IPS-15b (cell line): ENCODE data around the gene PAOX.
"Not testable (repeated sequence)": the region's sequence is repeated elsewhere in the genome, so short reads cannot be mapped to it uniquely, and the experiment has no call there.

ENCODE experiments used
- H3K27me3 ChIP-seq: one replicate; pipeline ENCODE4 v1.6.1; 2013; ENCODE audit warnings: low read length; ENCODE audit not compliant: control insufficient read depth, insufficient read depth
- H3K36me3 ChIP-seq: one replicate; pipeline ENCODE4 v1.6.1; 2013; ENCODE audit warnings: low read length; ENCODE audit not compliant: control insufficient read depth, insufficient read depth
- H3K4me1 ChIP-seq: one replicate; pipeline ENCODE4 v1.6.1; 2013; ENCODE audit warnings: mild to moderate bottlenecking, low read length; ENCODE audit not compliant: control insufficient read depth, insufficient read depth
- H3K4me3 ChIP-seq: one replicate; pipeline ENCODE4 v1.5.1; 2013; ENCODE audit warnings: low read depth, low read length
- H3K9ac ChIP-seq: one replicate; pipeline ENCODE4 v1.6.1; 2013; ENCODE audit warnings: low read depth, mild to moderate bottlenecking, low read length
- H3K9me3 ChIP-seq: one replicate; pipeline ENCODE4 v1.6.1; 2013; ENCODE audit warnings: mild to moderate bottlenecking, low read length; ENCODE audit not compliant: control insufficient read depth, insufficient read depth

The PAOX gene

GRCh38 chr10:133405844-133406527 lies 26.9 kb downstream of the PAOX start:
- Histone ChIP-seq H3K4me1 (no peaks in the 10 kb centered on the region), H3K36me3 (peaks cover 20% of the 10 kb centered on the region), H3K4me3 (no peak overlapping the region)

GRCh38 chr10:133411523-133412380 lies 32.7 kb downstream of the PAOX start:
- Histone ChIP-seq H3K36me3 (no peaks in the 10 kb centered on the region), H3K4me3 (no peak overlapping the region), H3K4me1 (no peaks in the 10 kb centered on the region), H3K27me3 (no peaks in the 10 kb centered on the region), H3K9ac (no peak overlapping the region), H3K9me3 (no peaks in the 10 kb centered on the region)

More at GRCh38 chr10:133405844-133406527, 26.9 kb downstream of the PAOX start:
- H3K9me3 ChIP-seq, result no peaks in the 10 kb centered on the region
- H3K9ac ChIP-seq, result no peak overlapping the region
- H3K27me3 ChIP-seq, result no peaks in the 10 kb centered on the region

- Histone ChIP-seq H3K9me3 (no peaks in the 10 kb centered on the region), H3K27me3 (no peaks in the 10 kb centered on the region), H3K4me1 (no peaks in the 10 kb centered on the region), H3K4me3 (no peak overlapping the region), H3K9ac (no peak overlapping the region), H3K36me3 (no peaks in the 10 kb centered on the region)
Measured at GRCh38 chr10:133412381-133412711, 33.3 kb downstream of the PAOX start.

- H3K4me1 ChIP-seq, H3K9ac ChIP-seq, H3K36me3 ChIP-seq, H3K27me3 ChIP-seq, H3K9me3 ChIP-seq, H3K4me3 ChIP-seq: not testable (repeated sequence)
Measured at GRCh38 chr10:133414401-133414800, 35.3 kb downstream of the PAOX start.

- peaks cover 17% of the 10 kb centered on the region for H3K36me3 ChIP-seq
- H3K4me1 ChIP-seq, result no peaks in the 10 kb centered on the region
- H3K9ac ChIP-seq, result no peak overlapping the region
- H3K27me3 ChIP-seq, result no peaks in the 10 kb centered on the region
- H3K9me3 ChIP-seq, result no peaks in the 10 kb centered on the region
- no peak overlapping the region for H3K4me3 ChIP-seq
Measured at GRCh38 chr10:133415752-133416151, 36.7 kb downstream of the PAOX start.

- no peaks in the 10 kb centered on the region for H3K9me3 ChIP-seq
- H3K9ac ChIP-seq, result no peak overlapping the region
- no peak overlapping the region for H3K4me3 ChIP-seq
- no peaks in the 10 kb centered on the region for H3K4me1 ChIP-seq
- H3K27me3 ChIP-seq, result no peaks in the 10 kb centered on the region
- peaks cover 20% of the 10 kb centered on the region for H3K36me3 ChIP-seq
Measured at GRCh38 chr10:133418289-133418993, 39.4 kb downstream of the PAOX start.

- H3K4me1 ChIP-seq, result no peaks in the 10 kb centered on the region
Measured at GRCh38 chr10:133419211-133419950, 40.3 kb downstream of the PAOX start.

GRCh38 chr10:133420028-133420427 lies 41.0 kb downstream of the PAOX start:
- no peak overlapping the region for H3K9ac ChIP-seq
- no peak overlapping the region for H3K4me3 ChIP-seq
- H3K4me1 ChIP-seq, result no peaks in the 10 kb centered on the region
- no peaks in the 10 kb centered on the region for H3K27me3 ChIP-seq
- no peaks in the 10 kb centered on the region for H3K9me3 ChIP-seq
- peaks cover 20% of the 10 kb centered on the region for H3K36me3 ChIP-seq

More at GRCh38 chr10:133419211-133419950, 40.3 kb downstream of the PAOX start:
- Histone ChIP-seq H3K4me3 (no peak overlapping the region), H3K36me3 (peaks cover 20% of the 10 kb centered on the region), H3K27me3 (no peaks in the 10 kb centered on the region), H3K9ac (no peak overlapping the region), H3K9me3 (no peaks in the 10 kb centered on the region)

GRCh38 chr10:133420579-133420978 lies 41.5 kb downstream of the PAOX start:
- H3K4me3 ChIP-seq, result no peak overlapping the region
- H3K36me3 ChIP-seq, result peaks cover 20% of the 10 kb centered on the region

GRCh38 chr10:133421336-133422222 lies 42.5 kb downstream of the PAOX start:
- peaks cover 20% of the 10 kb centered on the region for H3K36me3 ChIP-seq
- H3K27me3 ChIP-seq, result no peaks in the 10 kb centered on the region
- H3K9me3 ChIP-seq, result no peaks in the 10 kb centered on the region
- no peak overlapping the region for H3K4me3 ChIP-seq
- no peak overlapping the region for H3K9ac ChIP-seq
- H3K4me1 ChIP-seq, result no peaks in the 10 kb centered on the region

More at GRCh38 chr10:133420579-133420978, 41.5 kb downstream of the PAOX start:
- H3K9me3 ChIP-seq, result no peaks in the 10 kb centered on the region
- H3K27me3 ChIP-seq, result no peaks in the 10 kb centered on the region
- H3K4me1 ChIP-seq, result no peaks in the 10 kb centered on the region
- H3K9ac ChIP-seq, result no peak overlapping the region
